IPS-NIHi7 (cell line): ENCODE data around the gene ATP2C2.
"Not testable (repeated sequence)": the region's sequence is repeated elsewhere in the genome, so short reads cannot be mapped to it uniquely, and the experiment has no call there.

Experiments used
- DNase-seq: peaks from one replicate; pipeline ENCODE4 v3.0.0; 2012; ENCODE audit warnings: mixed read lengths; ENCODE audit errors: extremely low spot score

The ATP2C2 gene, protein sequence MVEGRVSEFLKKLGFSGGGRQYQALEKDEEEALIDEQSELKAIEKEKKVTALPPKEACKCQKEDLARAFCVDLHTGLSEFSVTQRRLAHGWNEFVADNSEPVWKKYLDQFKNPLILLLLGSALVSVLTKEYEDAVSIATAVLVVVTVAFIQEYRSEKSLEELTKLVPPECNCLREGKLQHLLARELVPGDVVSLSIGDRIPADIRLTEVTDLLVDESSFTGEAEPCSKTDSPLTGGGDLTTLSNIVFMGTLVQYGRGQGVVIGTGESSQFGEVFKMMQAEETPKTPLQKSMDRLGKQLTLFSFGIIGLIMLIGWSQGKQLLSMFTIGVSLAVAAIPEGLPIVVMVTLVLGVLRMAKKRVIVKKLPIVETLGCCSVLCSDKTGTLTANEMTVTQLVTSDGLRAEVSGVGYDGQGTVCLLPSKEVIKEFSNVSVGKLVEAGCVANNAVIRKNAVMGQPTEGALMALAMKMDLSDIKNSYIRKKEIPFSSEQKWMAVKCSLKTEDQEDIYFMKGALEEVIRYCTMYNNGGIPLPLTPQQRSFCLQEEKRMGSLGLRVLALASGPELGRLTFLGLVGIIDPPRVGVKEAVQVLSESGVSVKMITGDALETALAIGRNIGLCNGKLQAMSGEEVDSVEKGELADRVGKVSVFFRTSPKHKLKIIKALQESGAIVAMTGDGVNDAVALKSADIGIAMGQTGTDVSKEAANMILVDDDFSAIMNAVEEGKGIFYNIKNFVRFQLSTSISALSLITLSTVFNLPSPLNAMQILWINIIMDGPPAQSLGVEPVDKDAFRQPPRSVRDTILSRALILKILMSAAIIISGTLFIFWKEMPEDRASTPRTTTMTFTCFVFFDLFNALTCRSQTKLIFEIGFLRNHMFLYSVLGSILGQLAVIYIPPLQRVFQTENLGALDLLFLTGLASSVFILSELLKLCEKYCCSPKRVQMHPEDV

DNA sequence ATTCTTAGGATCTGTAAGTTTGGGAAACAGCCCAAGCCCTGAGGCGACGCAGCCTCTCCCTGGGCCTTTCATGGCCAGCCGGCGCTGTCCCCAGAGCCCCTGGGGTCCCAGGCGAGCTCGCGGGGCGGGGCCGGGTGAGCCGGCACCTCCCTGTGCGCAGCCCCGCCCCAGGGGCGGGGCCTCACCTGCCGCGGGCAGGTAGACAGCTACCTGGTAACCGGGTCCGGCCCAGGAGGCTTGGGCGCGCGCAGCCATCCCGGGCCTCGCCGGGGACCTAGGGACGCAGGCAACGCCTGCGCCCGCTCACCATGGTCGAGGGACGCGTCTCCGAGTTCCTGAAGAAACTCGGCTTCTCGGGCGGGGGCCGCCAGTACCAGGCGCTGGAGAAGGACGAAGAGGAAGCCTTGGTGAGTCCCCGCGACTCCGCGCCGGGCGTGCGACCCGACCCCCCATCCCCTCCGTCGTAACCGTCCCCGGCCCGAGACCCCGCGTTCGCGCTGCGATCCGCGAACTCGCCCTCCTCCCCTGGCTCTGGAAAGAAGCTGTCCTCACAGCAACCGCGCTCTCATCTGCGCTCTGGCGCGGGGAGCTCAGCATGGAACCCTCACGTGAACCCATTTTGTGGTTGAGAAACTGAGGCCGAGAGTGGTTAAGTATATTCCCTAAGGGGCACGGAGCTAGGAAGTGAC lies at the start of gene ATP2C2:
Gene ATP2C2 (plus strand): TSS at position 231 of the 689 bp plus-strand sequence. CDS start 78 bp downstream, at position 309.
- peak; percentile 97 for DNase-seq

DNA sequence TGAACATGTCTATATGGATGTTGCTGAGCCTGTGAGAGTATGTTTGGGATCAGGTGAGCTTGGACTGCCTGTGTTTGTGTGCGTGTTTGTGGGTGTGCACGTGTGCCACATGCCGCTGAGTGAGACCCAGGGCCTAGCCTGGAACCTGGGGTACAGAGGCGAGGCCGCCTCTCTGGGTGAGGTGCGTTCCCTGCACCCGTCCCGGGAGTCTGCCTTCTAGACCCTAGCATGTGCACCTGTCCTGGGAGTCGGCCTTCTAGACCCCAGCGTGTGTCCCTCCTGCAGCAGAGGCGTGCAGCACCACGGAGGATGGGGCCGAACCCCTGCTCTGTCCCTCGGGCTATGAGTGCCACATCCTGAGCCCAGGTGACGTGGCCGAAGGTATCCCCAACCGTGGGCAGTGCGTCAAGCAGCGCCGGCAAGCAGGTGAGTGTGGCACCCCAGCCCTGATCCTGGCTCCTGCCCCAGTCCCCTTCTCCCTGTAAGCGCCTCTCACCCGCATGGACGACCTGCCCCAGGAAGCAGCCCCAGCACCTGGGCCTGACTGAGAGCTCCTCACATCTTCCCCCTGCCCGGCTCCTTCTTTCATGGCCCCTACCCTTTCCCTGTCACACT lies 49.1 kb upstream of the ATP2C2 start:
- DNase-seq = no peak

DNA sequence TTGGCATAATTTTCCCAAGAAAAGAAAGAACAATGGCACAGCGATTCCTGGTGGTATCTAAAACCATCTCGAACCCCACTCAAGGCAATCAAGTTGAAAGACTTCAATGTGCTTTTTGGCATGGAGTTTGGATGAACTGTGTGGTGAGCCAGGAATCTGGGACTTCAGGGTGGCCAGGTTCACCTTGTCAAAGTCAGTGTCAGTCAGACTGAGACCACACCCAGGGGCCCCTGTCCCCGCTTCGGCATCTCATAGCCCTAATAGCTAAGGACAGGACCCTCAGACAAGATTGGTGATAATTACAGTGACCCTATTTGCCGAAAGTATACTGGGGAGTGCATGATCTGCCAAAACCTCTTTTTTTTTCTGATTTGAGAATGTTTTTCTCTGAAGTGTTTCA lies 47.8 kb upstream of the ATP2C2 start:
- DNase-seq = no peak

DNA sequence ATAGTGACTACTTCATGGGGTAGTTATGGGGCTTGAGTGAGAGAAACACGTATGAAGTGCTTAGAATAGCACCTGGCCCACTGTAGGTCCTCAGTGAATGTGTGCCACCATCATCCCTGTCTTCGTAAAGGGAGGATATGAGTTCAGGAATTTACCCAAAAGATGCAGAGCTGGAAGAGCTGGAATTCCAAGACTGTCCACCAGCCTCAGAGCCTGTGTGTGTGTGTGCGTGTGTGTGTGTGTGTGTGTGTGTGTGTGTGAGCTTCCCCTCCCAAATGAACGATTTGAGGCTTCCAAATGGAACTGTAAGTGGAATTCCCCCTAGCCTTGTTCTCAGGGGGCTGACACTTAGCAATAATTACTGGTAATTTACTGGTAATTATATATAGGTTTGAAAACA lies 46.4 kb upstream of the ATP2C2 start:
- no peak for DNase-seq

DNA sequence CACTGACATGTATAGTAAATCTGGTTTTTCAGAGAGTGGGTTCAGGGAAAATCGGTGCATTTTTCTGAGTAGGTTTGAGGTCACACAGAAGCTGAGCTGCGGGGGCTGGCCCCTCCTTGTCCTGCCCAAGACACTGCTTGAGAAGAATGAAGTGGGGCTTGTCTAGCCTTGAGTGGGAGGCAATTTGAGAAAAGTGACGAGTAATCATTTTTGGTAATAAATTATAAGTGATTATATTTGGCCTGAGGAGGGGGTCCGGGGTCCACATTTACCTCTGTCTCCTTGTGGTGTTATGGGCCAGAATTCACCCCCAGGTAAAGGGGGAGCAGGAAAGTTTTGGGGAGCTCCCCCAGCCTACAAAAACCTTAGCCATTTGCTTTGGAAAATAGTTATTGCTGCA lies 45.6 kb upstream of the ATP2C2 start:
- no peak for DNase-seq

DNA sequence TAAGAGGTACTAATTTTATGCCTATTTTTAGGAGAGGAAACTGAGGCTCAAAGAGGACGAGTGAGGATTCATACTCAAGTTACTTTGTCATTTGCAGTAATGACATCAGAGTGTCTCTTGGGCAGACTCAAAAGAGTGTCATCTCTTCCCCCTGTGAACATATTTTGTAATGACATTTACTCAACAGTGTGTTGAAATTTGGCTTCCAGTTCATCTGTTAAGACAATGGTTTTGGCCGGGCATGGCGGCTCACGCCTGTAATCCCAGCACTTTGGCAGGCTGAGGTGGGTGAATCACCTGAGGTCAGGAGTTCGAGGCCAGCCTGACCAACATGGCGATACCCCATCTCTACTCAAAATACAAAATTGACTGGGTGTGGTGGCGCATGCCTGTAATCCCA lies 44.7 kb upstream of the ATP2C2 start:
- DNase-seq = no peak

DNA sequence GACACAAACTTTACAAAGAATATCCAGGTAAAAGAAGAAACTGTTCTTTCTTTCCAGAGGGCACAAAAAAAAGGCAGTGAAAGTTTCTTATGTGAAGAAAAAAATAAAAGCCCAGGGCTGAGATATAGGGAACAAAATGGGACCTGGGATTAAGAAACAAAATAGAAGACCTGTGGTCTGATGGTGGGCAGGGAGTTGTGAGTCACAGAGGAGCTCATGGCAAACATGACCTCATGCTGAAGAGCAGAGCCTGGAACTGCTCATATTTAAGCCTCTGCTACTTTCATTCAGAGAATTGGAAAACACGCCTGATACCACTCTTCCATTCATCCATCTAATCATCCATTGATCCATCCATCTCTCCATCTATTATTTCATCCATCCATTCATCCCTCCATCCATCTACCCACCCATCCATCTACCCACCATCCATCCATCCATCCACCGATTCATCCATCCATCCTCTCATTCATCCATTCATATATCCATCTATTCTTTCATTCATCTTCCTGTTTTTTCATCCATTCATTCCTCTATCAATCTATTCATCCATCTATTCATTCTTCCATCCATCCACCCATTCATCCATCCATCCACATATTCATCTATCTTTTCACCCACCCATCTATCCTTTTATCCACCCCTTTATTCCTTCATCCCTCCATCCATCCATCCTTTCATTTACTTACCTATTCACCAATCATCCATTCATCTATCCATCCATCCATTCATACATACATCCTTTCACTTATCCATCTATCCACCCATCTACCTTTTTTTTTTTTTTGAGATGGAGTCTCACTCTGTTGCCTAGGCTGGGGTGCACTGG lies 43.7 kb upstream of the ATP2C2 start:
- no peak for DNase-seq

DNA sequence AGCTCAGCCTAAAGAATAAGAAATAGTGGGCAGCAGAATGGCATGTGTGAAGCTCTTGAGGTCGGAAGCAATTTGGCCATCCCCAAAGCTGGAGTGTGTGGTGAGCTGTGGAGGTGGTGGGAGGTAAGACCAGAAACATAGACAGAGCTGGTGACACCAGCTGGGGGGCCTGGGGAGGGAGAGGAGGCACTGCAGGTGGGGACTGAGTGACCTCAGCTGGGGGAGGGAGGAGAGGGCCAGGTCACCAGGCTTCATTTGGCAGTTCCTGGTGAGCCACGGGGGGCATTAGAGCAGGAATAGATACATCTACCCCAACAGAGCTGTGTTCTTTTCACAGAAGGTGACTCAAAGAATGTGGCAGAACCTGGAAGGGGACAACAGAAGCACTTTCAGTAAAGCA lies 41.8 kb upstream of the ATP2C2 start:
- no peak for DNase-seq

DNA sequence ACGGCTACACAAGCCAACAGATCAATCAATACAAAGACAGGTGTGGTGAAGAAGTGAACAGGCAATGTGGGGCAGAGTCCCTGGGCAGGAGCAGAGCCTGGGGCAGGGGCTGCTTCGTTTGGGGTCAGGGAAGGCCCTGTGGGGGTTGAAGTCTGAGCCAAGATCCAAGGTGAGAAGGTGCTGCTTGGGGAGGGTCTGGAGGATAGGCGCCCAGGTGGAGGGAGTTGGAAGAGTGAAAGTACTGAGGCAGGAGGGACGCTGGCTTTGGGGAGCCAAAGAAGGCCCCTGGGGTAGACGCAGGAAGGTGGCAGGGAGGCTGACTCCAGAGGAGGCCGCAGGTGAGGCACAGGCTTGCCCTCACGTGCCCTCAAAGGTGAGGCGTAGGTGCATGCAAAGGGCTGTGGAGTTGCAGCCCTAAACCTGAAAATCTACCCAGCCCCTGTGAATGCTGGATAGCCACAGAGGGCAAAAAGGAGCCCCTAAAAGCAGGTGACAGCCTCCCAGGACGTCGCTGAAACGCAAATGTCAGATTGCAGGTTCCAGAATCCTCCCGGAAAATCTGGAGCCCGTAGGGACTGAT lies 40.3 kb upstream of the ATP2C2 start:
- DNase-seq = no peak

DNA sequence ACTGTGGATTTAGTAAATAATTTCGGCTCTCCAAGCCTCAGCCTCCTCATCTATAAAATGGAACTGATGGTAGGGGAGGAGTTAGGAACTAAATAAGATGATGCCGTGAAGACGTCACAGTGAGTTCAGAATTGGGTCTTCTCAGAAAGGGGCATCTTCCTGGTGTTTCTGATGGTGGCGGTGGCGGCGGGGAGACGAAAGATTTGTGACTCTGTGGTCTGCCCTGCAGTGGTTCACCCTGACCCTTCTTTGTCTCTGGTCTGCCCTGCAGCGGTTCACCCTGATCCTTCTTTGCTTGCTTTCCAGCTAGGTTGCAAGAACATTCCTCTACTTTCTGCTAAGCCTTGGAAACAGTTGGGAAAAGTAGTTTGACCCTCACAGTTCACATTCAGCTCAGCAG lies 39.3 kb upstream of the ATP2C2 start:
- DNase-seq = no peak

DNA sequence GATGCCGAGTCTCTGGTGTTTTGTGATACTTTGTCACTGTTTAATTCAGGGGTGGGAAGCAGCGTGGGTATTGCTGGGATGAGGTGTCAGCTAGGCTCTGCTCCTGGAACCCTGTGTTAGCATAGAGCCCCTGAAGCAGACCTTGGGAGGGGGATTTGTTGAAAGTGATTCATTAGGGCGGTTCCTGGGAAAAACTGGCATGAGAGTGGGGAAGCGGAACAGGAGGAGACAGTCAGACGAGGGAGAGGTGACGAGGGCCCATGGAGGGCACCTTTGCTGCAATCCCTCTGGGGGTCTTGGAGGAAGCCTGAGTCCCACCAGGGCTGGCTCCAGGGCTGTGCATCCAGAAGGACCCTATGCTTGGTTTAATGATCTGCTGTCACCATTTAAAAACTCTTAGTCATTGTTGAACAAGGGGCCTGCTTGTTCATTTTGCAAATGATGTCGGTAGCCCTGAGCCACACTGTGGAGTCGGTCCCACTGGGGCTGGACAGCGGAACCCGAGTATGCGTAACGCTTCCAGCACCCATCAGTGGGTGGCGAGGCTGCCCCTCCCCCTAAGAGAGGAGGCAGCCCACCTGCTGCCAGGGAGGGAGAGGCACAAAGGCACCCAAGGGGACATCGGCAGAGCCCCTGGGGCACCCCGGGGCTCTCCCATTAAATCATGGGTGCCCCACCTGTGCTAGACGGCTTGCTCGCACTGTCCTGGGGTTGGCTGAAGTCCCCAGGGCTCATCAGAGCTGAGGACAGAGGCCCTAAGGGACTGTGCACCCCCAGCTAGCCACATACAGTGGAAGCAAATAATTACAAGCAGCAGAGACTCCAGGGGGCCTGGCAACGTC lies 38.3 kb upstream of the ATP2C2 start:
- no peak for DNase-seq

DNA sequence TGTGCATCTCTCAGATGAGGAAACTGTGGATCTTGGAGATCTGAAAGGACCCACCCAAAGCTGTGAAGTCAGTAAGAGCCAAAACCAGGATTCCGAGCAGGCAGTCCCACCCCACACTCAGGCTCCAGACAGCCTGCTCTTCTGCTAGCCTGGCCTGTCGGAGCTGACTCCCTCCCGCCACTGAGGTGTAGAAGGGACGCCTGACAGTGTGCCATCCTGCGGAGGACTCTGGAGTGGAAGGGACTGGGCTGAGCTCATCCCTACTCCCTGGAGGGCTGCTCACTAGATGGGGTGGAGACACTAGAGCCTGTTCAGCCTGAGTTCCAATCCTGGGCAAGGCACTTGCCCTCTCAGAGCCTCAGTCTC lies 37.7 kb upstream of the ATP2C2 start:
- DNase-seq = no peak

DNA sequence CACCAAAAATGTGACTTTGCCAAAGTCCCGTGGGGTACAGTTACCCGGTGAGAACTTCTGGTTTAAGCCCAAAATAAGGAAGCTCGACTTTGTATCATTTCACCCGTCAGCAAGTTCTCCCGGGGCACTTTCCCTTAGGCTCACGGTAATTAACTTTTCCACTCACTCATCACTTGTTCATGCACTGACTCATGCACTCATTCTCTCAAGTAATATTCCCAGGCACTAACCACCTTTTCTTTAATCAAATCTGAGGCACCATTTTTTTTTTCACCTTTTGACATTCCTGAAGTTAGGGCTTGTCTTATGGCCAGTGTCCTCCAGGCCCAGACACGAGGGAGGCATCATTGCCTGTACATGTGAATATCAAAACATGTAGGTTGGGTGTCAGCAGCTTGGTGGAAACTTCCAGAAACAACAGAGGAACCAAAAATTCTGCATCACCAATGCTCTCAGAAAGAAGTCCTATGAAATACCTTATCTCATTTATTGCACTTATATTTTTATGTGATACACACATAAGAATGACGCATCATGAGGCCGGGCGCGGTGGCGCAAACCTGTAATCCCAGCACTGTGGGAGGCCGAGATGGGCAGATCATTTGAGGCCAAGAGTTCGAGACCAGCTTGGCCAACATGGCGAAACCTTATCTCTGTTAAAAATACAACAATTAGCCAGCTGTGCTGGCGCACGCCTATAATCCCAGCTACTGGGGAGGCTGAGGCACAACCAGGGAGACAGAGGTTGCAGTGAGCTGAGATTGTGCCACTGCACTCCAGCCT lies 36.1 kb upstream of the ATP2C2 start:
- no peak for DNase-seq

DNA sequence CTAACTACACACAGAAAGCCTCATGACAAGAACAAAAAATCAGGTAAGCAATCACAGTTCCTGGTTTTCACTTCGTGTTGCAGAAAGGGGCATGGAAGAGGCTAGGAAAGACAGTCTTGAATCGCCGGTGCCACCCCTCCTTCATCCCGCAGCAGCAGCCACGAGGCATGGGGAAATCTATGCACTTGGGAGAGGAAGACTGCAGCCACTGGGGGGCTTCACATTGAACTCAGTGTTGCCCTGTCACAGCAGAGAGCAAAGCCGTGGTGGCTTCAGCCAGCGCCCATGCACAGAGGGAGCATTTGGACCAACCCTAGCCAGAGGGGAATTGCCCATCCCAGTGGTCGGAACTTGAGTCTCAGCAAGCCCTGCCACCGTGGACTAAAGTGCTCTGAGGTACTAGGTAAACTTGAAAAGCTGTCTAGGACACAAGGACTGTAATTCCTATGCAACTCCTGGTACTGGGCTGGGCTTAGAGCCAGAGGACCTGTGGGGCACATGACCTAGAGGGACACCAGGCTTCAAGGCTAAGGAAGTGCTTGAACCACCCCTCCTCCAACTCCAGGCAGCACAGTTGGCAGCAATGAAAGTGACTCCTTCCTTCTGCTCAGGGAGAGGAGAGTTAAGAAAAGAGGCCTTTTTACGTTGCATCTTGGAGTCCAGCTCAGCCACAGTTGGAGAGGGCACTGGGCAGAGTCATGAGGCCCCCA lies 35.2 kb upstream of the ATP2C2 start:
- no peak for DNase-seq

DNA sequence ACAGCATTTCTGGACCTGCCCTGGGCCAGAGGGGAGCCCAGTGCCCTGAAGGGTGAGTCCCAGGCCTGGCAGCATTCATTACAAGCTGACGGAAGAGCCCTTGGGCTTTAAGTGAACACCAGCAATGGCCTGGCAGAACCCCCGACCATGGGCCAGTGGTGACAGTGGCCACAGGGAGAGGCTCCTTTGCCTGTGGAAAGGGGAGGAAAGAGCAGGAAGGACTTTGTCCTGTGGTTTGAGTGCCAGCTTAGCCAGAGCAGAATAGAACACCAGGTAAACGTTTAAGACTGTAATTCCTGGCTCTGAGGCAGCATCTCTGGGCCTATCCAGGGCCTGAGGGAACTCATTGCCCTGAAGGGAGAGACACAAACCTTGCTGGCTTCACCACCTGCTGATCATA lies 34.3 kb upstream of the ATP2C2 start:
- no peak for DNase-seq

DNA sequence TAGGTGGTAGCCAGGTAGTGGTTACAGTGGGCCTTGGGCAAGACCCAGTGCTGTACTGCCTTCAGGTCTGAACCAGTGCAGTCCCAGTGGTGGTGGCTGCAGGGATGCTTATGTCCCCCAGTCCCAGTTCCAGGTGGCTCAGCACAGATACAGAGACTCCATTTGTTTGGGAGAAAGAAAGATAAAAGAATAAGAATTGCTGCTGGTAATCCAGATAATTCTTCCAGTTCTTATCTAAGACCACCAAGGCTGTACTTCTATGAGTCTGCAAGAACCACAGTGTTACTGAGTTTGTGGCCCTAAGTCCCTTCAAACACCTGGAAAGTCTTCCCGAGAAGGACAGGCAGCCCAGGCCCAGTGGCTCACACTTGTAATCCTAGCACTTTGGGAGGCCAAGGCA lies 33.9 kb upstream of the ATP2C2 start:
- no peak for DNase-seq

DNA sequence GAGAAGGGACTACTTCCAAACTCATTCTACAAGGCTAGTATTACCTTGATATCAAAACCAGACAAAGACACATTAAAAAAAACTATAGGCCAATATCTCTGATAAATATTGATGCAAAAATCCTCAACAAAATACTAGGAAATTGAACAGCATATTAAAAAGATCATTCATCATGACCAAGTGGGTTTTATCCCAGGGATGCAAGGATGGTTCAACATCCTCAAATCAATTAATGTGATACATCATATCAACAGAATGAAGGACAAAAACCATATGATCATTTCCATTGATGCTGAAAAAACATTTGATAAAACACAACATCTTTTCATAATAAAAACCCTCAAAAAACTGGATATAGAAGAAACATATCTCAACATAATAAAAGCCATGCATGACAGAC lies 31.1 kb upstream of the ATP2C2 start:
- not testable (repeated sequence) for DNase-seq

DNA sequence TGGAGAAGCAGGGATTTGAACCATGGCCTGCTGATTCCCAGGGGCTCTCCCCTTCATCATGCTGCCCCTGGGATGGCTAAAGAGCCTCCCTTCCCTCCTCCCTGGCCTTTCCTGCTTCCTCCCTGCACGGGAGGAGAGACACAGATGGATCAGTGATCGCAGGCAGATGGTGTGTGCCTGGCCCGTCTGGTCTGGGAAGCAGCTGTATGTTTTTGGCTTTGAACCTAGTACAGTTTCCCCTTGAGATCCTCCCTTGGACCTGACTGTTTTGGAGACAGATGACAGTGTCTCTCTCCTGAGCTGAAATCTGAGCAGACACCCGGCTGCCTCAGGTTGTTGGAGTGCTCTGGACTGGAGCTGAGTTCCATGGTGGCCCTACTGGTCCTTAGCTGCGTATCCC lies 29.0 kb upstream of the ATP2C2 start:
- no peak for DNase-seq
